ENCODE measurements around the gene RCN1. TPM values are rescaled to one million over a fixed set of nuclear protein-coding genes. Genes with fewer than 3 reads are reported as not detected.

Gene RCN1
- total RNA-seq, 1 donor from 2014 or later = 545 TPM

DNA sequence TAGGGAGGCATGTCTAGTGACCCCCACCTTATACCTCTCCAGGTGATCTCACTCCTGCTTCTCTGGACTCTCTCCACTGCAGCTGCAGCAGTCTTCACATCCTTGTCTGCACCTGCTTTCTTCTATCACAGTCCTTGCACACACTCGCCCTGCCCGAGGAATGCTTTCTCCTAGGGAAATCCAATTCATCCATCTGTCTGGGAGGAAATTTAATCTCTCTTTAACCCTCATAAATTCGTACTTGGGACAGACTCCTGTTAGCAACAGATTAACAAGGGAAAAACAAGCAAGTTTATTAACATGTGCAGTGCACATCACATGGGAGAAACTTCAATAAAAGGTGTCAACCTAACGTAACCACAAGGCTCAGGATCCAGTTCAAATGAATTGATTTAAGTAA, 11.3 kb upstream of the RCN1 start:
- no peaks in the 10 kb centered on the region for H3K79me2 ChIP-seq (ENCODE audit: insufficient read depth, low read length)
- H3K4me2 ChIP-seq (ENCODE audit: low read length) = no peak overlapping the region
- no peak overlapping the region for H3K9ac ChIP-seq (ENCODE audit: low read length)
- no peak overlapping the region for H3K27ac Mint-ChIP-seq (ENCODE audit: unreplicated experiment)
- H3K9me3 Mint-ChIP-seq (ENCODE audit: unreplicated experiment) = peaks cover 6% of the 10 kb centered on the region
- no peaks in the 10 kb centered on the region for H4K20me1 ChIP-seq (ENCODE audit: insufficient read depth, low read length)
- H3K4me1 Mint-ChIP-seq (ENCODE audit: low read depth, unreplicated experiment) = peaks cover 9% of the 10 kb centered on the region
- no peak for FAIRE-seq
- H3K27ac ChIP-seq (ENCODE audit: low read depth, low read length) = no peak overlapping the region
- H3K36me3 Mint-ChIP-seq (ENCODE audit: low read depth, unreplicated experiment) = no peaks in the 10 kb centered on the region
- no peak for TF ChIP-seq EZH2 (IDR thresholded peaks at IDR 0.05; ENCODE audit: insufficient read depth, low read length)
- DNase-seq (ENCODE audit: low read depth) = no peak
- H3K27me3 ChIP-seq (ENCODE audit: insufficient read depth, low read length) = no peaks in the 10 kb centered on the region
- H3K27me3 Mint-ChIP-seq (ENCODE audit: low read depth, unreplicated experiment) = no peaks in the 10 kb centered on the region
- H3K36me3 ChIP-seq (ENCODE audit: insufficient read depth, low read length) = no peaks in the 10 kb centered on the region
- no peak overlapping the region for H2AFZ ChIP-seq (ENCODE audit: low read depth, low read length)
- no peak overlapping the region for H3K4me3 Mint-ChIP-seq (ENCODE audit: unreplicated experiment)
- no peaks in the 10 kb centered on the region for H3K9me3 ChIP-seq (ENCODE audit: insufficient read depth, low read depth, low read length)
- peaks cover 4% of the 10 kb centered on the region for H3K4me1 ChIP-seq (ENCODE audit: insufficient read depth, low read length)
- H3K4me3 ChIP-seq (ENCODE audit: insufficient read depth, low read depth, low read length) = no peak overlapping the region

DNA sequence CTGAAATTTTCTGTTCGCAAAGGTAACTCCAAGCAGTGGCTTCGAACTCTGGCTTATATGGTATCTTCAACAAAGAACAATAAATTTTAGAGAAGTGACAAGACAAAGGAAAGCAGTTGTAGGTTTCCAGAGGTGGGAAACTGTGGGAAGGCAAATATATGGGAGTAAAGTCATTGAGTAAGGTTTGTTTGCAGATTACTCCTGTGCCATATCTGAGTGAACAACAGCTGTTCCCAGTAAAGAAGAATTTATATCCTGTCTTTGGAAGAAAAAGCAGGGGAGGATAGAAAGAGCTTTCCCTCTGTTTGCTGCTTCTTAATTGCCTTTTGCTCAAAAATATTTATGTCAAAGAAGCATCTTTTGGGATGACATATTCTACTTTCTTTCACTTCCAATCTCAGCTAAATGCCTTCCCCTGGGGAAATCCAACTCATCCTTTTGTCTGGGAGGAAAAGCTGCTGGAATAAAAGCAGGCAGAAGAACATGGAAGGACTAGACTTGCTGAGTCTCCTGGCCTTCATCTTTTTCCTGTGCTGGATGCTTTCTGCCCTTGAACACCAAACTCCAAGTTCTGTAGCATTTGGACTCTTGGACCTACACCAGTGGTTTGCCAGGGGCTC, 10.4 kb upstream of the RCN1 start:
- peaks cover 9% of the 10 kb centered on the region for H3K4me1 Mint-ChIP-seq (ENCODE audit: low read depth, unreplicated experiment)
- H3K36me3 ChIP-seq (ENCODE audit: insufficient read depth, low read length) = no peaks in the 10 kb centered on the region
- H4K20me1 ChIP-seq (ENCODE audit: insufficient read depth, low read length) = no peaks in the 10 kb centered on the region
- H3K9me3 ChIP-seq (ENCODE audit: insufficient read depth, low read depth, low read length) = no peaks in the 10 kb centered on the region
- H3K4me3 Mint-ChIP-seq (ENCODE audit: unreplicated experiment) = no peak overlapping the region
- no peak overlapping the region for H3K9ac ChIP-seq (ENCODE audit: low read length)
- peaks cover 5% of the 10 kb centered on the region for H3K27me3 ChIP-seq (ENCODE audit: insufficient read depth, low read length)
- no peaks in the 10 kb centered on the region for H3K36me3 Mint-ChIP-seq (ENCODE audit: low read depth, unreplicated experiment)
- no peak overlapping the region for H3K4me3 ChIP-seq (ENCODE audit: insufficient read depth, low read depth, low read length)
- H3K27ac Mint-ChIP-seq (ENCODE audit: unreplicated experiment) = no peak overlapping the region
- H3K79me2 ChIP-seq (ENCODE audit: insufficient read depth, low read length) = no peaks in the 10 kb centered on the region
- FAIRE-seq = no peak
- H3K27ac ChIP-seq (ENCODE audit: low read depth, low read length) = no peak overlapping the region
- H3K27me3 Mint-ChIP-seq (ENCODE audit: low read depth, unreplicated experiment) = no peaks in the 10 kb centered on the region
- H3K4me1 ChIP-seq (ENCODE audit: insufficient read depth, low read length) = peaks cover 4% of the 10 kb centered on the region
- H3K4me2 ChIP-seq (ENCODE audit: low read length) = no peak overlapping the region
- H2AFZ ChIP-seq (ENCODE audit: low read depth, low read length) = no peak overlapping the region
- TF ChIP-seq, protein P1, sequence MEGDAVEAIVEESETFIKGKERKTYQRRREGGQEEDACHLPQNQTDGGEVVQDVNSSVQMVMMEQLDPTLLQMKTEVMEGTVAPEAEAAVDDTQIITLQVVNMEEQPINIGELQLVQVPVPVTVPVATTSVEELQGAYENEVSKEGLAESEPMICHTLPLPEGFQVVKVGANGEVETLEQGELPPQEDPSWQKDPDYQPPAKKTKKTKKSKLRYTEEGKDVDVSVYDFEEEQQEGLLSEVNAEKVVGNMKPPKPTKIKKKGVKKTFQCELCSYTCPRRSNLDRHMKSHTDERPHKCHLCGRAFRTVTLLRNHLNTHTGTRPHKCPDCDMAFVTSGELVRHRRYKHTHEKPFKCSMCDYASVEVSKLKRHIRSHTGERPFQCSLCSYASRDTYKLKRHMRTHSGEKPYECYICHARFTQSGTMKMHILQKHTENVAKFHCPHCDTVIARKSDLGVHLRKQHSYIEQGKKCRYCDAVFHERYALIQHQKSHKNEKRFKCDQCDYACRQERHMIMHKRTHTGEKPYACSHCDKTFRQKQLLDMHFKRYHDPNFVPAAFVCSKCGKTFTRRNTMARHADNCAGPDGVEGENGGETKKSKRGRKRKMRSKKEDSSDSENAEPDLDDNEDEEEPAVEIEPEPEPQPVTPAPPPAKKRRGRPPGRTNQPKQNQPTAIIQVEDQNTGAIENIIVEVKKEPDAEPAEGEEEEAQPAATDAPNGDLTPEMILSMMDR (IDR thresholded peaks at IDR 0.05; ENCODE audit: insufficient read depth, low read depth, low read length) = no peak
- TF ChIP-seq EZH2 (IDR thresholded peaks at IDR 0.05; ENCODE audit: insufficient read depth, low read length) = no peak
- H3K9me3 Mint-ChIP-seq (ENCODE audit: unreplicated experiment) = peaks cover 8% of the 10 kb centered on the region
- DNase-seq (ENCODE audit: low read depth) = no peak

DNA sequence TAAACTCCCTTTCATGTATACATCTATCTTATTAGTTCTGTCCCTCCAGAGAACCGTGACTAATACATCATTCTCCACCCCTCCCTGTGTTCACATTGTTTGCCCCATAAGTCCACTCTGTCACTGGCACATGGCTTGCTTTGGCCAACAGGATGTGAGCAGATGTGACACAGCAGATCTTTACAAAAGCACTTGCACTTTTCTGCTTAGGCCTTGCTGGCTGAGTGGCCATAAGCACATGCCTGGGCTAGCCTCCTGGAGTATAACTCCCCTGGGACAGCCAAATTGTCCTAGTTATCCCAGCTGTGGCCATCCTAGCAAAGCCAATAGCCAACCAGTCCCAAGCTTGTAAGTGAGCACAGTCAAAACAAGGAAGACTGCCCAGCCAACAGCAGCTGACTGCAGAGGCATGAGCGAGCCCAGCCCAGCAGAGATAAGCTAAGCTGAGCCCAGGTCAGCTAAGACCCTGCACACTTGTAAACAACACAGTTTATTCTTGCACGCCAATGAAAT, 9.7 kb upstream of the RCN1 start:
- peaks cover 4% of the 10 kb centered on the region for H3K4me1 ChIP-seq (ENCODE audit: insufficient read depth, low read length)
- no peak overlapping the region for H3K27ac ChIP-seq (ENCODE audit: low read depth, low read length)
- Mint-ChIP-seq H3K9me3 (ENCODE audit: unreplicated experiment) (peaks cover 8% of the 10 kb centered on the region), H3K27me3 (ENCODE audit: low read depth, unreplicated experiment) (no peaks in the 10 kb centered on the region), H3K4me1 (ENCODE audit: low read depth, unreplicated experiment) (peaks cover 9% of the 10 kb centered on the region), H3K36me3 (ENCODE audit: low read depth, unreplicated experiment) (no peaks in the 10 kb centered on the region), H3K27ac (ENCODE audit: unreplicated experiment) (peak overlapping the region; percentile 73), H3K4me3 (ENCODE audit: unreplicated experiment) (no peak overlapping the region)
- peak overlapping the region; percentile 50 for H2AFZ ChIP-seq (ENCODE audit: low read depth, low read length)
- no peaks in the 10 kb centered on the region for H4K20me1 ChIP-seq (ENCODE audit: insufficient read depth, low read length)
- TF ChIP-seq EZH2 (IDR thresholded peaks at IDR 0.05; ENCODE audit: insufficient read depth, low read length) = no peak
- TF ChIP-seq, protein P1 (IDR thresholded peaks at IDR 0.05; ENCODE audit: insufficient read depth, low read depth, low read length) = no peak
- peaks cover 7% of the 10 kb centered on the region for H3K27me3 ChIP-seq (ENCODE audit: insufficient read depth, low read length)
- no peak for FAIRE-seq
- no peak overlapping the region for H3K4me3 ChIP-seq (ENCODE audit: insufficient read depth, low read depth, low read length)
- no peak overlapping the region for H3K4me2 ChIP-seq (ENCODE audit: low read length)
- no peak overlapping the region for H3K9ac ChIP-seq (ENCODE audit: low read length)
- no peaks in the 10 kb centered on the region for H3K9me3 ChIP-seq (ENCODE audit: insufficient read depth, low read depth, low read length)
- DNase-seq (ENCODE audit: low read depth) = peak; percentile 47
- H3K79me2 ChIP-seq (ENCODE audit: insufficient read depth, low read length) = no peaks in the 10 kb centered on the region
- no peaks in the 10 kb centered on the region for H3K36me3 ChIP-seq (ENCODE audit: insufficient read depth, low read length)

Measured in astrocyte (in vitro differentiated cells and primary cell).